GM21447 (cell line): ENCODE results near the gene LTB4R.
A peak's percentile ranks its signal among the peaks of the same experiment; 100 is the strongest.

Experiments
- ATAC-seq: cut with Tn5 transposase; IDR thresholded peaks from one replicate; pipeline ENCODE4 v1.9.1; 2021; ENCODE audit not compliant: unreplicated experiment

Gene LTB4R

DNA sequence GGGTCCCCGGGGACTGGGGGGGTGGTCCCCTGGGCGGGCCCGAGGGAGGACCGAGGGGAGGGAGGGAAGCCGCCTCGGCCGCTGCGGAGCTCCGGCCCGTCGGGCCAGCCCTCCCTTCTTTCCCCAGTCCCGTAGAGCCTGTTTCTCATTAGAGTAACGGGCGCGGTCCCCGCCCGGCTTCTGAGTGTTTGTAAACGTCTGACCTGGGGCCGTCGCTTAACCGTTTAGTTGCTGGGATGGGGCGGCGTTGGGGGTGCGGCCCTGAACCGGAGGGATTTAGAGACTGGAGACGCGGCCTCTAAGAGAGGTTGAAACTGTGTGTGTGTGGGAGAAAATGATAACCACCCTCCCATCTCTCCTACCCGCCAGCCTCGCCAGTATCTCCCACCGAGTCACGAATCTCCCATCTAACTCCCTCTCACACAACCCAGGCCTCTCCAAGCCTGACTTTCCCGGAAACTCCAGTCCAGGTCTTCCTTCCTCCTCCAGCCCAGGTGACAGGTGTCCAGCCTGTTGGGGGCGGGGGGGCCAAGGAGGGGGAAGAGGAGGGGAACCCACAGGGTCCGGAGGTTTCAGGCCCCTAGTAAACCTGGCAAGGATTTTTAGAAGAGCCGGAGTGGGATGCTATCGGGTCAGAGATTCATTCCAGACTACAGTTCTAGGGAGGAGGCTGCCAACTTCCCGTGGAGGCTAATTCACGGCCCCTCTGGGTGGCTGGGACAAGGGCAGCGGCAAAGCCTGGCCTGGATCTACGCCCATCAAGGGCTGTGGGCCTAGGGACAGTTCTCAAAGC is 55.6 kb downstream of the LTB4R start:
- peak; percentile 57 for ATAC-seq
